HepG2 (cell line): ENCODE results near the gene PASD1. TPM values are rescaled to one million over a fixed set of nuclear protein-coding genes. Genes with fewer than 3 reads are reported as not detected.

Source experiments
- ATAC-seq: fragments of 200-7000 bp; cut with Tn5 transposase; 3 replicates; pipeline ENCODE4 v1.9.1; 2020; ENCODE audit warnings: mild to moderate bottlenecking, moderate library complexity
- BruUV-seq: library from RNA; stranded (reverse); fragments of 400-500 nt; replicated peaks from 2 replicates; lab custom pipeline; 2021; lab: Mats Ljungman, UMichigan
- CTCF ChIA-PET: fragments of 300-600 bp; formaldehyde crosslinking; extraction: SDS; loops from one replicate; lab custom pipeline; 2021; ENCODE audit warnings: low total read pairs, inconsistent platforms, low intra/inter-chr PET ratio; lab: Yijun Ruan, JAX
- POLR2A ChIA-PET: fragments of 350-600 bp; sonication (Branson Sonifier 250); formaldehyde crosslinking; loops from one replicate; lab custom pipeline; 2020; ENCODE audit warnings: antibody characterized with exemption, inconsistent platforms; lab: Yijun Ruan, JAX
- DNase-seq: peaks from one replicate; pipeline ENCODE4 v3.0.0-alpha.2; 2015; ENCODE audit warnings: low spot score
- FAIRE-seq: peaks from 3 replicates; lab custom pipeline; 2011; peaks lifted over from hg19 to GRCh38; lab: Jason Lieb, UNC
- H2AFZ ChIP-seq: one replicate; pipeline ENCODE4 v1.6.1; 2011; ENCODE audit warnings: low read length, inconsistent platforms
- H3K27ac ChIP-seq: fragments of 300-600 bp; 3 replicates; pipeline ENCODE4 v1.8.0; 2011; ENCODE audit warnings: mixed run types, mild to moderate bottlenecking, mixed read lengths, low read length, inconsistent platforms; ENCODE audit not compliant: insufficient read depth; ENCODE audit errors: extremely low read length
- H3K27me3 ChIP-seq, 2 experiments: fragments of 200-600 bp in 1 of 2; 2 replicates in 1 of 2; 3 replicates in 1 of 2; pipeline versions ENCODE4 v1.6.0 to v1.8.0; 2011; ENCODE audit warnings: low read length in 2 of 2, mild to moderate bottlenecking in 2 of 2, moderate library complexity in 2 of 2, inconsistent platforms in 1 of 2; ENCODE audit not compliant: insufficient read depth in 2 of 2, control insufficient read depth in 1 of 2
- H3K36me3 ChIP-seq, 2 experiments: fragments of 200-600 bp in 1 of 2; replicated peaks in 1 of 2; 2 replicates in 1 of 2; 3 replicates in 1 of 2; pipeline versions ENCODE4 v1.5.1 to v1.8.0; 2011; ENCODE audit warnings: low read length in 2 of 2, inconsistent platforms in 1 of 2; ENCODE audit not compliant: insufficient read depth in 2 of 2, control insufficient read depth in 1 of 2
- H3K4me1 ChIP-seq: 2 replicates; pipeline ENCODE4 v1.5.1; 2012; ENCODE audit warnings: low read length, inconsistent platforms; ENCODE audit not compliant: insufficient read depth
- H3K4me2 ChIP-seq: 2 replicates; pipeline ENCODE4 v1.6.0; 2011; ENCODE audit warnings: low read depth, low read length, inconsistent platforms
- H3K4me3 ChIP-seq, 3 experiments: fragments of 200-600 bp in 1 of 3; sonication (generic), shearing (Covaris generic) in 1 of 3; replicated peaks in 1 of 3; 2 replicates each; pipeline ENCODE4 v1.5.1; 2011 to 2016; ENCODE audit warnings: low read length in 3 of 3, inconsistent platforms in 2 of 3, low read depth in 2 of 3, mild to moderate bottlenecking in 2 of 3, control low read depth in 1 of 3, mixed read lengths in 1 of 3; ENCODE audit not compliant: insufficient read depth in 1 of 3
- H3K79me2 ChIP-seq: one replicate; pipeline ENCODE4 v1.6.1; 2011; ENCODE audit warnings: low read length, inconsistent platforms; ENCODE audit not compliant: insufficient read depth
- H3K9ac ChIP-seq: 2 replicates; pipeline ENCODE4 v1.6.0; 2011; ENCODE audit warnings: mild to moderate bottlenecking, low read depth, low read length, inconsistent platforms; ENCODE audit not compliant: insufficient read depth
- H3K9me3 ChIP-seq: 2 replicates; pipeline ENCODE4 v1.5.1; 2012; ENCODE audit warnings: mild to moderate bottlenecking, low read length
- H4K20me1 ChIP-seq: 2 replicates; pipeline ENCODE4 v1.6.0; 2011; ENCODE audit warnings: inconsistent platforms, mild to moderate bottlenecking, low read length, moderate library complexity; ENCODE audit not compliant: insufficient read depth
- ARID3A ChIP-seq: IDR thresholded peaks from 2 replicates; pipeline ENCODE4 v1.6.1; 2012; ENCODE audit warnings: low read depth, low read length, improper control_type of control experiment
- CSRNP1 ChIP-seq: sonication (generic); formaldehyde crosslinking; IDR thresholded peaks from 2 replicates; pipeline ENCODE4 v1.8.1; 2023; ENCODE audit warnings: mild to moderate bottlenecking, missing genetic modification reagents
- EEA1 ChIP-seq: sonication (generic); formaldehyde crosslinking; IDR thresholded peaks from 2 replicates; pipeline ENCODE4 v1.5.1; 2020; ENCODE audit warnings: mild to moderate bottlenecking, missing genetic modification reagents, borderline replicate concordance
- KLF11 ChIP-seq: IDR thresholded peaks from 2 replicates; pipeline ENCODE4 v1.6.1; 2016; ENCODE audit warnings: missing compliant biosample characterization
- TMF1 ChIP-seq: sonication (generic); formaldehyde crosslinking; IDR thresholded peaks from 2 replicates; pipeline ENCODE4 v1.8.1; 2022; ENCODE audit warnings: low read depth, missing genetic modification reagents
- ZNF12 ChIP-seq: sonication (generic); formaldehyde crosslinking; IDR thresholded peaks from 2 replicates; pipeline ENCODE4 v1.5.0; 2020; ENCODE audit warnings: missing genetic modification reagents
- ZNF530 ChIP-seq: sonication (generic); formaldehyde crosslinking; IDR thresholded peaks from 2 replicates; pipeline ENCODE4 v1.5.0; 2020; ENCODE audit warnings: low read depth, mild to moderate bottlenecking, missing genetic modification reagents
- ZSCAN31 ChIP-seq: sonication (generic); formaldehyde crosslinking; IDR thresholded peaks from 2 replicates; pipeline ENCODE4 v1.5.0; 2020; ENCODE audit warnings: low read depth, mild to moderate bottlenecking, missing genetic modification reagents
- WGBS: methylation state at CpG from one replicate; pipeline ENCODE4 v1.1.6; 2017; ENCODE audit warnings: low lambda C conversion rate; 5-methylcytosine and 5-hydroxymethylcytosine counted together
- in situ Hi-C: cut with HindIII; loops from 2 replicates; pipeline ENCODE4 v1.10.0; 2017; ENCODE audit warnings: low pct_unique_long_range_greater_than_20kb; ENCODE audit not compliant: extremely low pct_ligation_motif_present
- intact Hi-C: fragments of 100-400 bp; cut with micrococcal nuclease; formaldehyde crosslinking; loops from one replicate; pipeline ENCODE4 v1.10.0; 2022; ENCODE audit not compliant: unreplicated experiment
- polyA plus RNA-seq, 8 experiments: library from polyadenylated mRNA; depleted of rRNA in 3 of 8; stranded (reverse) in 7 of 8; unstranded in 1 of 8; fragments of >200 nt; fragmentation: Illumina TruSeq in 4 of 8; extraction: Trizol in 4 of 8; gene quantifications; 2 replicates each; pipeline versions ENCODE4 v1.2.1 to v1.2.3, GENCODE V29; 2011 to 2016; ENCODE audit warnings: low read depth in 4 of 8, missing spikeins in 1 of 8, mixed read lengths in 1 of 8; ENCODE audit not compliant: insufficient read depth in 1 of 8
- total RNA-seq, 5 experiments: library from RNA; depleted of rRNA; stranded (reverse); fragments of >200 nt; fragmentation: Illumina TruSeq; extraction: Trizol; gene quantifications; 2 replicates each; pipeline ENCODE4 v1.2.3, GENCODE V29; 2016; ENCODE audit warnings: low read depth in 1 of 5

PASD1 gene
- total and polyA plus RNA-seq, 2 of the 13 experiments (the other 11 are each of a cell fraction or from before 2014, with no cell fraction given): not detected

- DNase-seq (no peak), FAIRE-seq (no peak), ATAC-seq (no peak)
- Histone ChIP-seq H3K79me2 (no peaks in the 10 kb centered on the region), H4K20me1 (no peaks in the 10 kb centered on the region), H3K36me3 (no peaks in the 10 kb centered on the region), H3K4me3 (no peak overlapping the region), H3K4me2 (no peak overlapping the region), H3K9me3 (no peaks in the 10 kb centered on the region), H3K27me3 (no peaks in the 10 kb centered on the region; a peak in 1 of 5 replicates), H3K27ac (no peak overlapping the region), H3K4me1 (no peaks in the 10 kb centered on the region), H2AFZ (no peak overlapping the region), H3K9ac (no peak overlapping the region)
- BruUV-seq: no TSS peak
- CTCF ChIA-PET: no interaction called here
- TF ChIP-seq ZSCAN31 (CRISPR knock-in tag): no peak
- TF ChIP-seq TMF1: no peak
- no peak for TF ChIP-seq ARID3A
- no peak for TF ChIP-seq EEA1
- TF ChIP-seq CSRNP1 (CRISPR knock-in tag): no peak
- no peak for TF ChIP-seq ZNF12
- no peak for TF ChIP-seq KLF11 (CRISPR knock-in tag)
- TF ChIP-seq ZNF530 (CRISPR knock-in tag): no peak
- WGBS: 20% methylated on average over 1 of the region's 6 CpGs
- POLR2A ChIA-PET: no interaction called here
- in situ Hi-C loops (loop anchor here (25.0 kb wide), 1 partner anchor 181 kb away; no protein-coding TSS in a partner anchor), intact Hi-C loops (no loop called here)
These were observed 129.3 kb downstream of the PASD1 start for GRCh38 chrX:151692825-151693224.
